ENCODE results near the gene SCN4B.

SCN4B gene

DNA sequence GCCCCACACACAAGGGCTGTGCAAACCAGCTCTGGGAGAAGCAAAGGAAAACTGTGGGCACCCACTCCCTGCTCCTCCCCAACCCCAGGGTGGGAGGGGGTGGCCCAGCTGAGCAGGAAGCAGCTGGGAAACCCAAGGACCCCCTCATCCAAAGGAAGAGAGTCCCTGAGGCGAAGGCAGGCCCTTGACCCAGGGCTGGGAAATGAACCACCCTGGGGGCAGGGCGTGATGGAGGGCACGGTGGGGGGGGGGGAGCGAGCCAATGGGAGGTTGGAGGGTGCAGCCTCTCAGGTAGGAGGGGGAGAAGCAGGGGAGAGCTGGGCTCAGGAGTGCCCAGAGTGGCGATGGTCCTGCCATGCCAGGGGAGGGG, 16.8 kb downstream of the SCN4B start:
- in situ Hi-C loops (cut with HindIII; ENCODE audit: low sequenced_read_pairs) = loop anchor here (5.0 kb wide), 1 partner anchor 37 kb away; no protein-coding TSS in a partner anchor

- in situ Hi-C loops (cut with HindIII; ENCODE audit: low sequenced_read_pairs) = loop anchor here (5.0 kb wide), 1 partner anchor 37 kb away; no protein-coding TSS in a partner anchor
Observed at GRCh38 chr11:118135051-118135795, 17.4 kb downstream of the SCN4B start.

- in situ Hi-C loops (cut with HindIII; ENCODE audit: low sequenced_read_pairs) = no loop called here
Observed at GRCh38 chr11:118133816-118134215, 18.8 kb downstream of the SCN4B start.

DNA sequence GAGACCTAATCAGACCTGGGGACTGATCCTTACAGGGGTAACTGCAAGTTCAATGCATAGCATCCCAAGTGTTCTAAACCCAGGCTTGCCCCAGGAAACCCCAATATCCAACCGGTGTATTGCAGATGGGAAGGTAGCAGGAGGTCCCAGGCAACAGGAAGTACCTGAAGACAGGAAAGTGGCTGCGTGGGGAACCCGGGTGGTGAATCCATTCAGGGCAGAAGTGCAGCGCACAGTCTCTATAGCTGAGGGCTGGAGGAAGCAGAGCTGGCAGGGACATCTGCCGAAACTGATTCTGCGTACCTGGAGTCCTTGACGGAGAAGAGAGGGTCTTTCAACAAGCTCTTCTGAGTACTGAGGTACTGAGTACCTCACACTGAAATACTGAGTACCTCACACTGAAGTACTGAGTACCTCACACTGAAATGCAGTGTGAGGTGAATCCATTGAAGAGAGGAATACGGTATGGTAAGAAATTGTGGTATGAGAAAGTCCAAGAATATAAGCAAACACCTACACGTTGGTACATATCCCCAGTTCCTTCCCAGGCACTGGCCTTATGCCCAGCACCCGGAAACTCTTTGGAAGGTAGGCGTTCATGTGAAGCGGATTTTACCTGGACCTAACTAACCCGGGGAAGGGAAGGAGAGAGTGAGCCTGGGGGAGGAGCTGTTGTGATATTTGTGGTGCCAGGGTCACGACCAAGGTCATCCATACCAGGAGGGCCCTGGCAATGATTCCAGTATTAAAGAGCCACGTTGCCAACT, 20.1 kb downstream of the SCN4B start:
- in situ Hi-C loops (cut with HindIII; ENCODE audit: low sequenced_read_pairs) = no loop called here

GRCh38 chr11:118129471-118130172, 23.0 kb downstream of the SCN4B start:
- in situ Hi-C loops (cut with HindIII; ENCODE audit: low sequenced_read_pairs) = no loop called here

DNA sequence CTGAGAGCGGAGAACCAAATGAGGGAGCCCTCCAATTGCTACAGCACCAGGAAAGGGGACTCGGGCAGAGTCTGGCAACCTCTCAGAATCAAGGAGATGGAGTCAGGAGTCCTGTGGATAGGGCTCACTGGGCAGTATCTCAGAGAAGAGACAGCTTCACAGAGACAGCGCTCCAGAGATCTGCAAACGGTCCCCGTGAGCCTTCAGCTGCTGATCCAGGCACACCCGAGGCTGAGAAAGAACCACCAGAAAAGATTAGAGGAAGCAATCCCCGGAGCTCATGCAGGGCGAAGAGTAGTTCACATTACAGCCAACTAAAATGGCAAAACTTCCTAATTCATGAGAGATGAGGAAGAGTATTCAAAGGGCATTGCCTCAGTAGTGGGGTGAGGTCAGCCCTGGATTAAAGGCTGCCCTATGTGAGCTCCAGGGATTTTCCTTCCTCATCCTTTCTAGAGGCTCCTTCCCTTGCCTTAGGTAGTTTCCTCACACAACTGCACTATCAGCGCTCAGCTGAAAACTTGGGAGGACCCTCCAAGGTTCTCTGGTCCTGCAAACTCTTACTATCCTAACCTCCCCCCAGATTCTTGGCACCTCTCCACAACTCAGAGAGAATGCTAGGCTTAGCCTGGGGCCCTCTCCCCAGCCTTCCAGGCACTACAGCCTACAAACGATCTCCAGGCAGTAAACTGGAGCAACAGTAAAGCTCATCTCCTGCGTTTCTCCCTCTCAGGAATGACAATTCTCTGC, 23.7 kb downstream of the SCN4B start:
- in situ Hi-C loops (cut with HindIII; ENCODE audit: low sequenced_read_pairs) = no loop called here

DNA sequence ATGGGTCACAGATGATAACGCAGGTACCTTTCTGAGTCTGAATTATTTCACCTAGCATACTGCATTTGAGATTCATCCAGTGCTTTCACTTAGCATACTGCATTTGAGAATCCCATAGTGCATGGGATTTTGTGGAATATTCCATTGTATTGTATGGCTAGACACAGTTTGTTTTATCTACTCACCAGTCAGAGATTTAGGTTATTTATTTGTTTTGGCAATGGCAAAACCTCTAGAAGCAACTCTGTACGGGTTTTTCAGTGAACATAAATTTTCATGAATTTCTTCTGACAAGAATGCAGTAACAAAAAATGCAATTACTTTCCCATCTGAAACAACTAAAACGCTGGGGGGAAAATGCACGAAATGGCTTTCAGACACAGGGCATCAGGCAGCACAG, 24.3 kb downstream of the SCN4B start:
- in situ Hi-C loops (cut with HindIII; ENCODE audit: low sequenced_read_pairs) = no loop called here

DNA sequence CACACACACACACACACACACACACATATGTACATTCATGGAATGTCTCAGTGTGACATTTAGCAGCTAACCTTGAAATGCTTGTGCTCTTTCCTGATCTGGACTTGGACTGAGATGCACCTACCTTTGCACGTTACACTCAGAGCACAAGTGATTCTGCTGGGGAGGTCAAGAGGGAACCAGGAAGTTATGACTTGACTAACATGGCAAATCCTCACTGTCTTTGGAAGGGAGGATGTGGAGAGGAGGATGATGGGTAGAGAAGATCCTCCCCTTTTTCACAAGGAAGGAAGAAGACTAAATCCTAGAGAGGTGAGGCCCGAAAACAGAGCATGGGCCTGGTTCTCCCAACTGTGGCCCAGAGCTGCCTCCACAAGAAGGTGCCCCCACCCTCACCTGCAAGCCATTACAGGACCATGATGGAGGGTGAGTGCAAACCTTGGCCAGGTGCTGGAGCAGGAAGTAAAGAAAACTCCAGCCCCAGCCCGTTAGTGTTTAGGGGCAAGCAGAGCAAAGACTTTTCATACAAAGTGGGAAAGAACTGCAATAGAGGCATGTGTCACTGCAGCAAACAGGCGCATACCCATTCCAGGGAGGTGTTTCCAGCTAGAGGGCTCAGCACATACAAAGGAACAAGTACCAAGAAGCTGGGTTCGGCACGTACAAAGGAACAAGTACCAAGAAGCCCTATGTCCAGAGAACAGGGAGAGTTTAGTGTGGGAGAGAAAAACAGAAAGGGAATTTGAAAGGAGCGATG, 26.4 kb downstream of the SCN4B start:
- in situ Hi-C loops (cut with HindIII; ENCODE audit: low sequenced_read_pairs) = no loop called here

GRCh38 chr11:118124929-118125535, 27.6 kb downstream of the SCN4B start:
- in situ Hi-C loops (cut with HindIII; ENCODE audit: low sequenced_read_pairs) = no loop called here

GRCh38 chr11:118120793-118121192, 31.8 kb downstream of the SCN4B start:
- in situ Hi-C loops (cut with HindIII; ENCODE audit: low sequenced_read_pairs) = no loop called here

- in situ Hi-C loops (cut with HindIII; ENCODE audit: low sequenced_read_pairs) = no loop called here
Observed at GRCh38 chr11:118117790-118118601, 34.6 kb downstream of the SCN4B start.

GRCh38 chr11:118115048-118115447, 37.6 kb downstream of the SCN4B start:
- in situ Hi-C loops (cut with HindIII; ENCODE audit: low sequenced_read_pairs) = no loop called here

GRCh38 chr11:118114266-118114665, 38.4 kb downstream of the SCN4B start:
- in situ Hi-C loops (cut with HindIII; ENCODE audit: low sequenced_read_pairs) = no loop called here

DNA sequence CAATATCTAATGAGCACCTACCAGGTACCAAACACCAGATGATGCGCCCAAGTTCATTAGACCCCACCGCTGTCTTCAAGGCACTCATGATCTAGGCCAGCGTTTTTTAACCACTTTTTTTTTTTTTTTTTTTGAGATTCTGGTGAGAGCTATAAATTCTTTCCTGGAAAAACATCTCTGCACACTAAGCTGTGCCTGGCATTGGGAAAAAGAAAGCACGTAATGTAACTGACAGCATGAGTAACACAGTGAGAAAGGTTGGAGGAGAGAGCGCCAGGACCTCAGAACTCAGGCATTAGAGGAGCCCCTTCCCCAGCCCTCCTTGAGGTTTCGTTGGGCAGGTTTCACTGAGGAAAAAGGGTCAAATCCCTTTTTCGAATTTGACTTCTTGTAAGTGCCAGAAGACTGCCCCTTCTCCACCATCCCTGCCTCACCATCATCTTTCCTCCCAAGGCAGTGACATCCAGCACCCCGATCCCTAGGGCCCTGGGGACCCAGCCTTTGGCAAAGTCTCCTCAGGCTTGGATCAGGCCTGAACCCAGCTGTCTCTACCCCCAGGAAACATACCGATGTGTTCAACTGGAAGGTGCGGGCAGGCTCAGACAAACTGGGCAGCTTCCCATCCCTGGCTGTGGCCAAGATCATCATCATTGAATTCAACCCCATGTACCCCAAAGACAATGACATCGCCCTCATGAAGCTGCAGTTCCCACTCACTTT, 39.8 kb downstream of the SCN4B start:
- in situ Hi-C loops (cut with HindIII; ENCODE audit: low sequenced_read_pairs) = no loop called here

DNA sequence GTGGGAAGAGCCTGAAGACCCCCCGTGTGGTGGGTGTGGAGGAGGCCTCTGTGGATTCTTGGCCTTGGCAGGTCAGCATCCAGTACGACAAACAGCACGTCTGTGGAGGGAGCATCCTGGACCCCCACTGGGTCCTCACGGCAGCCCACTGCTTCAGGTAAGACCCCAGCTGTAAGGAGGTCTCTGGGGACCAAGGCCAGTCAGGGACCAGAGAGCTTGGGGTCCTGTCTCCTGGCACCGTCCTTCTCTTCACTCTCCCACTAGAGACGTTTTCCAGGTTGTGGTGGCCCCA, 40.9 kb downstream of the SCN4B start:
- in situ Hi-C loops (cut with HindIII; ENCODE audit: low sequenced_read_pairs) = no loop called here

GRCh38 chr11:118111019-118111743, 41.4 kb downstream of the SCN4B start:
- in situ Hi-C loops (cut with HindIII; ENCODE audit: low sequenced_read_pairs) = no loop called here

GRCh38 chr11:118109231-118109630, 43.4 kb downstream of the SCN4B start:
- in situ Hi-C loops (cut with HindIII; ENCODE audit: low sequenced_read_pairs) = no loop called here

GRCh38 chr11:118108513-118108912, 44.1 kb downstream of the SCN4B start:
- in situ Hi-C loops (cut with HindIII; ENCODE audit: low sequenced_read_pairs) = no loop called here

Data from endothelial cell of hepatic sinusoid (primary cell).